HL-60/S4 treated with phorbol 12-myristate 13-acetate at 8.2 ng/mL for 4 days and 3 days (cell line): ENCODE results near the gene AP2A2.

Experiments used
- in situ Hi-C: fragments of 300-500 bp; cut with MboI; formaldehyde crosslinking; loops from 2 replicates; pipeline ENCODE4 v1.15.0; 2022; ENCODE audit warnings: low sequenced_read_pairs

AP2A2 gene

GRCh38 chr11:993632-994167, 68.0 kb downstream of the AP2A2 start:
- in situ Hi-C loops = no loop called here

- in situ Hi-C loops = no loop called here
Measured at GRCh38 chr11:995044-995751, 69.5 kb downstream of the AP2A2 start.

DNA sequence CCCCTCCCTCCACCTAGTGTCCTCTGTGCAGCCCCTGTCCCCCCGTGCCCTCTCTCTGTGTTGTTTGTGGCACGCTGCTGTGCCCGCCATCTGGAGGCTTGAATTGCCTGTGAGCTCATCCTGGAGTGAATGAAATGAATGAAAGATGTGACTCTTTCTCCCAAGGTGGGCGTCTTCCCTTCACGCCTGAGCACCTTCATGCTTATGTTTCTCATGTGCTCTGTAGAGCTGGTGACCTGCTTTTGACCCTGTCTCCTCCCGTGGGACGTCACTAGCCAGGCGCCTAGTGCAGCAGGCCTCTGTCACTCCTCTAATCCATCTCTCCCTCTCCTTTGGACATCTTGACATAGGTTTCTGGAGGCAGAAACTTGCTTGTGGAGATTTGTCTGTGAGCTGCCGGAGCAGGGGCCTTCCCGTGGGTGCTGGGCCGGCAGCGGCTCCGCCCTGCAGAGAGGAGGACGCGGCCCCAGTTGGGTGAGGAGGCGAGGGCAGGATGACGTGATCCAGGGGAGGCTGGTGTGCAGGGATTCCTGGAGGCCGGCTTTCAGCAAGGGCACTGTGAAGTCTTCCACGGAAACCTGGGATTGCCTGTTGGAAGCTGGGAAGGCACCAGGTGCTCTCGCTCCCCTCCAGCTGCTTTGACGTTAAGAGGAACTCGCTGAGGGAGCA, 70.2 kb downstream of the AP2A2 start:
- in situ Hi-C loops = no loop called here

GRCh38 chr11:996681-997080, 71.0 kb downstream of the AP2A2 start:
- in situ Hi-C loops = no loop called here

DNA sequence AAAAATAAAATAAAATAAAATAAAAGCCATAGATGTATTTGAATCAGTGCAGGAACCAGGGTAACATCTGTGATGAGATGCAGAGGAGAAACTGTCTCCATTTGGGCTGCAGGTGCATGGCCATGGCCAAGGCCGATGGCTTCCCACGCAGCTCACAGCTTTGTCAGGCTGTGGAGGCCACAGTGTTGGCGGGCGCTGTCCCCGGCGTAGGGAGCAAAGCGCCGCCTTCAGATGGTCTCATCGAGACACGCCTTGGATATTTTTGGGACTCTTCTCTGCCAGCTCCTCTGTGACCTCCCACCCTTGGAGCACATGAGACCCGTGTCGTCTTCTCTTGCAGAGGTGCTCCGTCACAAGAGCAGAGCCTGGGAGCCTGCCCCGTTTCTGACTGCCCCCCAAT, 72.2 kb downstream of the AP2A2 start:
- in situ Hi-C loops = no loop called here

- in situ Hi-C loops = no loop called here
Measured at GRCh38 chr11:999009-999408, 73.3 kb downstream of the AP2A2 start.

GRCh38 chr11:1000357-1001278, 74.9 kb downstream of the AP2A2 start:
- in situ Hi-C loops = no loop called here

- in situ Hi-C loops = no loop called here
Measured at GRCh38 chr11:1001617-1002405, 76.1 kb downstream of the AP2A2 start.

DNA sequence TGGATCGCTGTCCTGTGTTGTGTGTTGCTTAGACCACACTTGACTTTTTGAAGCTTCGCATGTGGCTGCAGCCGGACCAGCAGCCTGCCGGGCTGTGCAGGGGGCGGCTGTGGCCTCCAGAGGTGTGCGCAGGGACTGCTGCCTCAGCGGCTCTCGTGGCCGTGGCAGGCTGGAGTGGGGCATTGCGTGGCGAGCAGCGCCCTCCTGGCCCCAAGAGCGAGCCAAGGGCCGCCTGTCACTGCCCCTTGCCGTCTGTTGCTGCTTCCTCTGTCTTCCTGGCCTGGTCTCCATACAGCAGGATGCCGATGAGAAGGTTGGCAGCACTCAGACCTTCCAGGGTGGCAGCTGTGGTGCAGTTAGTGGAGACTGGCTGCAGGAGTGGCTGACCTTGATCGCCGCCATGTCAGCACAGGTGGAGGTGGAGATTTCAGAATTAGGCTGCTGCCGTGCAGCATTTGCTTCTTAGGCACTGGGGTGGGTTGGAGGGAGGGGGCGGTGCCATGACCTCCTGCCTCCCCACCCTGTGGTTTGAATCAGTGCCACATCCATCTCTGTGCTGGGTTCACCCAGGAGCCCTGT, 76.8 kb downstream of the AP2A2 start:
- in situ Hi-C loops = no loop called here

DNA sequence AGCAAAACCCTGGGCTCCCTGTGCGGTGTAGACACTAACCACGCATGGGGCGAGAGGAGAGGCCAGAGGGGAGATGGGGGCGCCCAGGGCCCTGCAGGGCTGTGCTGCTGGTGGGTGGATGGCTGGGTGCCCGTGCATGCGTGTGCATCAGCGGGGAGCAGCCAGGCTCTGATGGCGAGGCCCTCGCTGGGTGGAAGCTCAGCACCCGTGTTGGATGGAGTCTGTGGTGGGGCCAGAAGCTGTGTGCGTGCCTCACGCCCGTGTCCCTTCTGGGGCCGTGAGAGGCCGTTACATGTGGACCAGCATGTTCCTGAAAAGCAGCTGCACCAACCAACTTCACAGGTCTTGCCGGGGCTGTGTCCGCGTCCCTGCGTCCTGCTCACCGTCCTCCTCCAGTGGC, 77.5 kb downstream of the AP2A2 start:
- in situ Hi-C loops = no loop called here

DNA sequence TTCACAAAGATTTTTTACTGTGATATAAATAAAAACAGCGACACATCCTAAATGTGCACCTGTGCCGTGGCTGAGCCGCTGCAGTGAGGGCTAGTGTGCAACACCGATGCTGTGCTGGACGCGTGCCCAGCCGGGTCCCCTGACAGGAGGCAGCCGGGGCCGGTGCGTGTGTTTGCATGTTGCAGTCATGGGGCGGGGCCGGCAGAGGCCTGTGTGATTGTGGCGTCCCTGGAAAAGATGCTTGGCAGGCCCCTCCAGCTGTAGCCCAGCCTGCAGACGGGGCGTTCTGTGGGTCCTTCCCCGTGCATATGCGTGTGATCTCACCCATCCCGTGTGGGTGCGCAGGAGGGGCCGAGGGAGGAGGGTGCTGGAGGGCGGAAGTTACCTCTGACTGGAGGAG, 80.3 kb downstream of the AP2A2 start:
- in situ Hi-C loops = no loop called here

DNA sequence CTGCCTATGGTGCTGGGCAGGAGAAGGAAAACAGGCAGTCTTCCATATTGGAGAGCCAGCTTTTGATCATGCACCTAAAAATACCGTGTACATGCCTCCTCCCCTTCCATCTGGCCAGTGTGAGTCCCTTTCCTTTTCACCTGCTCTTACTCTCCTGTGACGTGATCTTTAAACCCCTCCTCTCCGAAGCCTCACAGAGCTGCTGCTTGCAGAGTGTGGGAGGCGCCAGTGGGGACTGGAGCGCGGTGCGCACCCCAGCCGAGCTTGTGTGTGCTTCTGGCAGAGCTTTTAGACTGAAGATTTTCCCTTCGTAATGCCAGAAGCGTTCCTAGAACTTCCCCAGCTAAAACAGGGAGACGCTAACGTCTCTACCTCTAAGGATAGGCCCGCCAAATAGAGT, 81.1 kb downstream of the AP2A2 start:
- in situ Hi-C loops = no loop called here

GRCh38 chr11:1007279-1007678, 81.6 kb downstream of the AP2A2 start:
- in situ Hi-C loops = no loop called here

GRCh38 chr11:1008001-1008802, 82.5 kb downstream of the AP2A2 start:
- in situ Hi-C loops = no loop called here

DNA sequence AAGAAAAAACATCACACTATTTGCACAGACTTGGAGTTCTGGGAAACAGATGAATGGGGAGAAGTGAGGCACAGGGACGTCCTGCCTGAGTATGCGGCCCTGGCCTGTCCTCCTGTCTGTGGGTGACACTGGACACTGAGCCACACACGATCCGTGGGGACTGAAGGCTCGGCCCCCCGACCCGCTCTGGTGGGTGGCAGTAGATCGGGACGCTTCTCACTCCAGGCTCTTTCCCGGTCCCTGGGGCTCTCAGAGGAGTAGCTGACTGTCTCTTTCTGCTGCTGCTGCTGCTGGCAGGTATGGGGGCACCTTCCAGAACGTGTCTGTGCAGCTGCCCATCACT, 83.1 kb downstream of the AP2A2 start:
- in situ Hi-C loops = no loop called here

GRCh38 chr11:1009371-1009770, 83.7 kb downstream of the AP2A2 start:
- in situ Hi-C loops = no loop called here

- in situ Hi-C loops = no loop called here
Measured at GRCh38 chr11:1009991-1010390, 84.3 kb downstream of the AP2A2 start.

DNA sequence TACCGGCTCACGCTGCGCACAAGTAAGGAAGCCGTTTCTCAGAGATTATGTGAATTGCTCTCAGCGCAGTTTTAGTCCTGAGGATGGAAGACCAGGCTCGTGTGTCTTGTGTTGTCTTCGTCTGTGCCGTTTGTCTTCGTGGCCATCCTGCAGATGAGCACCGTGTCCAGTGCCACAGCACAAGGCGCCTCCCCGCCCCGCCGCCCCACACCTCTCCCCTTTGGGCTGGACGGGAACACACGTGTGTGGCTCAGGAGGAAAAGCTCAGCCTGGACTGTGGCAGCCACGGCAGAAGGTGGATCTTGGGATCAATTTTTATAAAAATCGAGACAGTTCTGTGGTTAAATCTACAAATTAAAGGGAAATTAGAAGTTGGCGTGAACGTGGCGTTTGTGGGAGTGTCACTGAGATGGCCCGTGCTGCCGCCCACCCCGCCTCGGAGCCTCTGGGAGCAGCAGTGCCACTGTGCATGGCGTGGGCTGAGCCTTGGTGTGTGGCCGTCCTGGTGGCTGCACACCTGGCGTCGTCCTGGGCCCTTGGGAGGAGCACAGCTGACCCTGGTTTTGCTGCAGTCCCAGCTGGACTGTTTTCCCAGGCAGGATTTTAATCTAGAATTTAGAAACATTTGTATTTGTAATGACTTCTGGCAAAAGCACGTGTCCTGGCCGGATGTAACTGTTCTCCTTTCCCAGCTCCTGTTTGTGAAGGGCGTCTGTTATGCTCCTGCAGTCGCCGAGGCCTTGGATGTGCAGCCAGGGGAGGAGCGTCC, 85.1 kb downstream of the AP2A2 start:
- in situ Hi-C loops = no loop called here

- in situ Hi-C loops = no loop called here
Measured at GRCh38 chr11:1011320-1011698, 85.6 kb downstream of the AP2A2 start.
